Heart left ventricle (tissue), 13 donors: ENCODE results near the gene YY1.

Experiments
- CTCF ChIP-seq, 12 donors: fragments of 200-600 bp; sonication (generic) in 4 of 12; IDR thresholded peaks; one replicate each; pipeline versions ENCODE4 v1.5.0 to v1.8.0; 2018 to 2022; ENCODE audit warnings: antibody characterized with exemption in 12 of 12, mild to moderate bottlenecking in 5 of 12
- POLR2A ChIP-seq, 2 donors: fragments of 450-650 bp; IDR thresholded peaks; one replicate each; pipeline ENCODE4 v1.6.1; 2017; ENCODE audit warnings: antibody characterized with exemption in 2 of 2, mild to moderate bottlenecking in 2 of 2, moderate library complexity in 2 of 2
- donor health status: ischemic (EF 13 %, LVEDD 7.1; RV severe dilation, severe dysfunction).
- donor health status: DM: no; HTN: yes; CAD: no.
- donor health status: DM: no; HTN: no; CAD: no.
- donor health status: ischemic (EF 25% LVEDD 6.9; RV normal size, moderate dysfunction).
- donor health status: ischemic (EF 25% LVEDD 5.7; RV mildly dilated, moderate dysfunction).
- donor health status: ischemic (EF 35%, LVEDD 5.7; RV mildly dilated, moderate dysfunction).
- donor health status: nonischemic (EF 11% LVEDD 7.7; RV severe dilation, severe dysfunction).
- donor health status: DM: yes; HTN: yes; CAD: no.
- donor health status: PGD.
- donor health status: ischemic (EF 29% LVEDD 5.4; RV normal size, mild dysfunction).
- donor health status: nonischemic (EF 23%, LVEDD 6.1; RV moderate dilation, normal function).

- TF ChIP-seq POLR2A (IDR thresholded peaks at IDR 0.05) (no peak), CTCF (IDR thresholded peaks at IDR 0.05) (no peak)
Measured at GRCh38 chr14:100303925-100304324, 65.0 kb downstream of the YY1 start.
